GM23248 (cell line): ENCODE results near the gene SDR9C7.
"Not testable (repeated sequence)": the region's sequence is repeated elsewhere in the genome, so short reads cannot be mapped to it uniquely, and the experiment has no call there.

Experiments
- EZH2 ChIP-seq: fragments of 200-600 bp; sonication (generic); IDR thresholded peaks from 2 replicates; pipeline ENCODE4 v1.6.1; 2018; ENCODE audit warnings: antibody characterized with exemption, mild to moderate bottlenecking; ENCODE audit not compliant: insufficient read depth, poor library complexity, severe bottlenecking
- EZH2phosphoT487 ChIP-seq: fragments of 200-600 bp; sonication (generic); IDR thresholded peaks from 2 replicates; pipeline ENCODE4 v1.6.1; 2018; ENCODE audit warnings: antibody characterized with exemption, moderate library complexity, mild to moderate bottlenecking, low read depth; ENCODE audit not compliant: insufficient read depth

DNA sequence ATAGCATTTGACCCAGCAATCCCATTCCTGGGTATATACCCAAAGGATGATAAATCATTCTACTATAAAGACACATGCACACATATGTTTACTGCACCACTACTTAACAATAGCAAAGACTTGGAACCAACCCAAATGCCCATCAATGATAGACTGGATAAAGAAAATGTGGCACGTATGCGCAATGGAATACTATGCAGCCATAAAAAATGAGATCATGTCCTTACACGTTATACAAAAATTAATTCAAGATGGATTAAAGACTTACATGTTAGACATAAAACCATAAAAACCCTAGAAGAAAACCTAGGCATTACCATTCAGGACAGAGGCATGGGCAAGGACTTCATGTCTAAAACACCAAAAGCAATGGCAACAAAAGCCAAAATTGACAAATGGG, 16.1 kb downstream of the SDR9C7 start:
- not testable (repeated sequence) for TF ChIP-seq EZH2, EZH2phosphoT487
